ENCODE results near the gene E2F2. TPM values are rescaled to one million over a fixed set of nuclear protein-coding genes. Genes with fewer than 3 reads are reported as not detected.

Gene E2F2
- total and polyA plus RNA-seq, 2 experiments from 2014 or later: 0.78 to 3.4 TPM

- Histone ChIP-seq H3F3A (replicated peaks; ENCODE audit: low read depth) (peaks cover 12% of the 10 kb centered on the region; the same call in 1 of the 2 replicates), H3K4me1 (ENCODE audit: insufficient read depth) (peaks cover 28% of the 10 kb centered on the region), H3K79me2 (replicated peaks; ENCODE audit: insufficient read depth) (no peaks in the 10 kb centered on the region), H3K27ac (ENCODE audit: low read depth) (no peak overlapping the region), H3K36me3 (ENCODE audit: insufficient read depth) (no peaks in the 10 kb centered on the region), H4K20me1 (replicated peaks; ENCODE audit: insufficient read depth) (no peaks in the 10 kb centered on the region; the same call in 1 of the 2 replicates), H3K9me2 (ENCODE audit: insufficient read depth) (no peaks in the 10 kb centered on the region), H2AFZ (no peak overlapping the region), H3K27me3 (ENCODE audit: insufficient read depth) (peaks cover 35% of the 10 kb centered on the region), H3K4me3 (no peak overlapping the region), H3K4me2 (no peak overlapping the region)
- Mint-ChIP-seq H3K27me3 (ENCODE audit: insufficient read depth, low read depth, poor library complexity) (peaks cover 36% of the 10 kb centered on the region), H3K9me3 (no peaks in the 10 kb centered on the region), H3K4me3 (no peak overlapping the region), H3K27ac (no peak overlapping the region), H3K4me1 (peaks cover 39% of the 10 kb centered on the region), H3K36me3 (ENCODE audit: low read depth) (no peaks in the 10 kb centered on the region)
- ATAC-seq: no peak
- DNase-seq (ENCODE audit: low spot score): no peak
- TF ChIP-seq REST (IDR thresholded peaks at IDR 0.05; ENCODE audit: unreplicated experiment): no peak
- TF ChIP-seq CTCF (conservative IDR thresholded peaks at IDR 0.05; ENCODE audit: low read depth in 2 of 2): peak; percentile 26 to 42
Measured at GRCh38 chr1:23527900-23528249, 3.2 kb downstream of the E2F2 start.

GRCh38 chr1:23527366-23527765 is 3.7 kb downstream of the E2F2 start:
- peaks cover 35% of the 10 kb centered on the region for H3K27me3 Mint-ChIP-seq (ENCODE audit: insufficient read depth, low read depth, poor library complexity)
- no peaks in the 10 kb centered on the region for H3K9me3 Mint-ChIP-seq
- H3K36me3 ChIP-seq (ENCODE audit: insufficient read depth): no peaks in the 10 kb centered on the region
- H2AFZ ChIP-seq: no peak overlapping the region
- H3K4me2 ChIP-seq: no peak overlapping the region
- no peak overlapping the region for H3K4me3 Mint-ChIP-seq
- H3K4me1 Mint-ChIP-seq: peaks cover 38% of the 10 kb centered on the region
- H3K27ac Mint-ChIP-seq: no peak overlapping the region
- DNase-seq (ENCODE audit: low spot score): no peak
- no peak overlapping the region for H3K4me3 ChIP-seq
- H3K27me3 ChIP-seq (ENCODE audit: insufficient read depth): peaks cover 30% of the 10 kb centered on the region
- H3K9me2 ChIP-seq (ENCODE audit: insufficient read depth): no peaks in the 10 kb centered on the region
- H3K4me1 ChIP-seq (ENCODE audit: insufficient read depth): peaks cover 28% of the 10 kb centered on the region
- H3K36me3 Mint-ChIP-seq (ENCODE audit: low read depth): peaks cover 3% of the 10 kb centered on the region; the same call in 2 of the 3 replicates
- H3K79me2 ChIP-seq (replicated peaks; ENCODE audit: insufficient read depth): no peaks in the 10 kb centered on the region
- no peak overlapping the region for H3K27ac ChIP-seq (ENCODE audit: low read depth)
- no peak for ATAC-seq
- H3F3A ChIP-seq (replicated peaks; ENCODE audit: low read depth): peaks cover 12% of the 10 kb centered on the region; the same call in 1 of the 2 replicates
- no peaks in the 10 kb centered on the region; the same call in 1 of the 2 replicates for H4K20me1 ChIP-seq (replicated peaks; ENCODE audit: insufficient read depth)
- TF ChIP-seq POLR2AphosphoS5 (IDR thresholded peaks at IDR 0.05; ENCODE audit: low read depth) (no peak), CREB1 (CRISPR knock-in tag; IDR thresholded peaks at IDR 0.05; ENCODE audit: low read depth) (no peak), ZNF114 (CRISPR knock-in tag; IDR thresholded peaks at IDR 0.05) (no peak), REST (IDR thresholded peaks at IDR 0.05; ENCODE audit: unreplicated experiment) (no peak), STAT1 (IDR thresholded peaks at IDR 0.05; ENCODE audit: unreplicated experiment) (no peak), NANOG (IDR thresholded peaks at IDR 0.05; ENCODE audit: borderline replicate concordance) (no peak)

Measured in GM23338 (cell line).